HCT116 (cell line): ENCODE measurements around the gene NCBP3. TPM values are rescaled to one million over a fixed set of nuclear protein-coding genes. Genes with fewer than 3 reads are reported as not detected.

Source experiments
- ATAC-seq: fragments of 200-7000 bp; cut with Tn5 transposase; 2 replicates; pipeline ENCODE4 v1.9.1; 2020; ENCODE audit warnings: mild to moderate bottlenecking, moderate library complexity
- BruUV-seq: library from RNA; stranded (reverse); fragments of 400-500 nt; replicated peaks from 2 replicates; lab custom pipeline; 2021; lab: Mats Ljungman, UMichigan
- CTCF ChIA-PET: fragments of 300-600 bp; sonication (Branson Sonifier 250); formaldehyde crosslinking; loops from one replicate; lab custom pipeline; 2021; ENCODE audit warnings: antibody characterized with exemption; lab: Charles Lee
- POLR2A ChIA-PET: fragments of 300-600, 350-600 bp; sonication (Branson Sonifier 250); formaldehyde crosslinking; loops from one replicate; lab custom pipeline; 2021; ENCODE audit warnings: antibody characterized with exemption; lab: Charles Lee
- RAD21 ChIA-PET, 2 experiments: fragments of 300-600 bp; sonication (Branson Sonifier 250); formaldehyde crosslinking; loops; one replicate each; lab custom pipeline; 2023; ENCODE audit warnings: low total read pairs in 2 of 2; ENCODE audit not compliant: uncharacterized antibody in 2 of 2, unreplicated experiment in 2 of 2, low non-redundant PET in 1 of 2; lab: Charles Lee
- DNase-seq: peaks from one replicate; pipeline ENCODE4 v3.0.0-alpha.2; 2010; ENCODE audit warnings: low read depth, low spot score
- H2AFZ ChIP-seq: fragments of 200-600 bp; shearing (Covaris generic), sonication (generic); 2 replicates; pipeline ENCODE4 v1.6.1; 2017; ENCODE audit warnings: low read depth, mixed run types, mixed read lengths, antibody characterized with exemption, low read length; ENCODE audit not compliant: poor library complexity, severe bottlenecking
- H3K27ac ChIP-seq: 2 replicates; pipeline ENCODE4 v1.5.1; 2012; ENCODE audit warnings: low read depth, low read length
- H3K27me3 ChIP-seq: fragments of 200-600 bp; sonication (generic); 2 replicates; pipeline ENCODE4 v1.6.1; 2016; ENCODE audit warnings: mixed run types, low read length, mixed read lengths; ENCODE audit not compliant: insufficient read depth
- H3K36me3 ChIP-seq, 2 experiments: fragments of 200-500 bp in 1 of 2; fragments of 200-600 bp in 1 of 2; sonication (Bioruptor generic) in 1 of 2; sonication (generic) in 1 of 2; 2 replicates each; pipeline versions ENCODE4 v1.5.1 to v1.6.1; 2014 to 2016; ENCODE audit warnings: low read length in 2 of 2, inconsistent platforms in 1 of 2, mixed read lengths in 1 of 2, mixed run types in 1 of 2; ENCODE audit not compliant: insufficient read depth in 2 of 2, control insufficient read depth in 1 of 2
- H3K4me1 ChIP-seq, 2 experiments: fragments of 200-600 bp in 1 of 2; sonication (generic) in 1 of 2; 2 replicates each; pipeline versions ENCODE4 v1.5.1 to v1.6.1; 2012 to 2017; ENCODE audit warnings: low read length in 2 of 2, inconsistent platforms in 1 of 2, mild to moderate bottlenecking in 1 of 2, mixed read lengths in 1 of 2, mixed run types in 1 of 2, moderate library complexity in 1 of 2; ENCODE audit not compliant: insufficient read depth in 2 of 2, control insufficient read depth in 1 of 2
- H3K4me2 ChIP-seq: fragments of 200-600 bp; sonication (generic); 2 replicates; pipeline ENCODE4 v1.6.1; 2017; ENCODE audit warnings: mixed run types, low read length, mixed read lengths
- H3K4me3 ChIP-seq, 2 experiments: fragments of 200-600 bp in 1 of 2; sonication (generic) in 1 of 2; replicated peaks in 1 of 2; 2 replicates each; pipeline ENCODE4 v1.5.1; 2011 to 2016; ENCODE audit warnings: low read length in 2 of 2, control low read depth in 1 of 2, low read depth in 1 of 2, mild to moderate bottlenecking in 1 of 2, mixed read lengths in 1 of 2, mixed run types in 1 of 2
- H3K79me2 ChIP-seq: fragments of 200-600 bp; sonication (generic); 2 replicates; pipeline ENCODE4 v1.6.1; 2017; ENCODE audit warnings: mild to moderate bottlenecking, mixed run types, low read length, moderate library complexity, mixed read lengths; ENCODE audit not compliant: insufficient read depth
- H3K9ac ChIP-seq: fragments of 200-600 bp; sonication (generic); 2 replicates; pipeline ENCODE4 v1.6.1; 2016; ENCODE audit warnings: low read length, mixed read lengths
- H3K9me2 ChIP-seq: fragments of 200-600 bp; sonication (generic), shearing (Covaris generic); 2 replicates; pipeline ENCODE4 v1.6.1; 2017; ENCODE audit warnings: mixed run types, mild to moderate bottlenecking, moderate library complexity; ENCODE audit not compliant: insufficient read depth
- H3K9me3 ChIP-seq, 2 experiments: fragments of 200-500 bp in 1 of 2; fragments of 200-600 bp in 1 of 2; sonication (Bioruptor generic) in 1 of 2; sonication (generic) in 1 of 2; 2 replicates each; pipeline ENCODE4 v1.6.1; 2014 to 2017; ENCODE audit warnings: low read length in 2 of 2, mixed read lengths in 2 of 2, inconsistent platforms in 1 of 2, low read depth in 1 of 2, mild to moderate bottlenecking in 1 of 2, mixed run types in 1 of 2, moderate library complexity in 1 of 2; ENCODE audit not compliant: control insufficient read depth in 1 of 2, insufficient read depth in 1 of 2
- H4K20me1 ChIP-seq: fragments of 200-600 bp; sonication (generic), shearing (Covaris generic); 2 replicates; pipeline ENCODE4 v1.6.1; 2017; ENCODE audit warnings: mixed run types, mild to moderate bottlenecking, moderate library complexity; ENCODE audit not compliant: insufficient read depth
- CBX3 ChIP-seq: IDR thresholded peaks from 2 replicates; pipeline ENCODE4 v1.6.1; 2012; ENCODE audit warnings: low read depth
- EGR1 ChIP-seq: IDR thresholded peaks from 2 replicates; pipeline ENCODE4 v1.6.1; 2012; ENCODE audit warnings: low read depth
- ELF1 ChIP-seq: IDR thresholded peaks from 2 replicates; pipeline ENCODE4 v1.6.1; 2012; ENCODE audit warnings: low read depth, borderline replicate concordance
- FOSL1 ChIP-seq: IDR thresholded peaks from 2 replicates; pipeline ENCODE4 v1.6.1; 2012; ENCODE audit warnings: low read depth
- JUND ChIP-seq: IDR thresholded peaks from 2 replicates; pipeline ENCODE4 v1.6.1; 2012
- MAX ChIP-seq: IDR thresholded peaks from 2 replicates; pipeline ENCODE4 v1.6.1; 2012
- RAD21 ChIP-seq: IDR thresholded peaks from 2 replicates; pipeline ENCODE4 v1.6.1; 2012; ENCODE audit warnings: low read depth, mild to moderate bottlenecking
- SIN3A ChIP-seq: IDR thresholded peaks from 2 replicates; pipeline ENCODE4 v1.6.1; 2012; ENCODE audit warnings: low read depth
- SRF ChIP-seq: IDR thresholded peaks from 2 replicates; pipeline ENCODE4 v1.6.1; 2012; ENCODE audit warnings: low read depth
- TCF7L2 ChIP-seq: IDR thresholded peaks from 2 replicates; pipeline ENCODE4 v1.7.0; 2011; ENCODE audit warnings: borderline replicate concordance, inconsistent platforms; ENCODE audit not compliant: insufficient read depth, insufficient read length; ENCODE audit errors: extremely low read depth
- ZBTB33 ChIP-seq: IDR thresholded peaks from 2 replicates; pipeline ENCODE4 v1.6.1; 2011; ENCODE audit warnings: mild to moderate bottlenecking, low read length, moderate library complexity; ENCODE audit not compliant: insufficient replicate concordance; ENCODE audit errors: extremely low read depth
- ZFX ChIP-seq: fragments of 450-650 bp; IDR thresholded peaks from 2 replicates; pipeline ENCODE4 v1.6.1; 2017
- intact Hi-C: fragments of 100-400 bp; cut with micrococcal nuclease; formaldehyde crosslinking; loops from 2 replicates; pipeline ENCODE4 v1.10.0; 2022
- total RNA-seq: library from RNA; stranded (reverse); gene quantifications from one replicate; pipeline ENCODE4 v1.2.1, GENCODE V29; 2021; ENCODE audit not compliant: unreplicated experiment

Gene NCBP3
- total RNA-seq, 1 experiment from 2014 or later = 46.5 TPM

GRCh38 chr17:3817851-3818605 is 28.0 kb downstream of the NCBP3 start:
- no peaks in the 10 kb centered on the region for H3K9me2 ChIP-seq
- no peak overlapping the region for H2AFZ ChIP-seq
- H3K4me3 ChIP-seq = no peak overlapping the region
- intact Hi-C loops = no loop called here
- TF ChIP-seq JUND (no peak), MAX (no peak), SRF (no peak), CBX3 (no peak), SIN3A (no peak), ELF1 (no peak), TCF7L2 (no peak), ZBTB33 (no peak), FOSL1 (no peak), ZFX (no peak), EGR1 (no peak), RAD21 (no peak)
- H3K27me3 ChIP-seq = no peaks in the 10 kb centered on the region
- no peak overlapping the region for H3K4me2 ChIP-seq
- peaks cover 35 to 43% of the 10 kb centered on the region in 2 experiments for H3K36me3 ChIP-seq
- no peak overlapping the region for H3K27ac ChIP-seq
- H4K20me1 ChIP-seq = no peaks in the 10 kb centered on the region
- ChIA-PET RAD21 (no interaction called here), POLR2A (no interaction called here), CTCF (interaction anchor here (0.6 to 2.2 kb wide), 3 partner anchors 10 to 1613 kb away, joined by 4 to 9 read pairs (median 4); no protein-coding TSS in a partner anchor)
- H3K9me3 ChIP-seq = no peaks in the 10 kb centered on the region
- no peak overlapping the region for H3K9ac ChIP-seq
- peaks cover 5% of the 10 kb centered on the region; the same call in 1 of the 2 replicates for H3K79me2 ChIP-seq
- no TSS peak for BruUV-seq
- DNase-seq (no peak), ATAC-seq (no peak)
- no peaks in the 10 kb centered on the region for H3K4me1 ChIP-seq
